HG03354 (cell line): ENCODE results near the gene ZNF695.
"Not testable (repeated sequence)": the region's sequence is repeated elsewhere in the genome, so short reads cannot be mapped to it uniquely, and the experiment has no call there.

Source experiments
- ATAC-seq: cut with Tn5 transposase; IDR thresholded peaks from one replicate; pipeline ENCODE4 v1.9.1; 2021; ENCODE audit warnings: mild to moderate bottlenecking; ENCODE audit not compliant: unreplicated experiment, poor library complexity, severe bottlenecking

Gene ZNF695

GRCh38 chr1:247007511-247008405 is at the start of gene ZNF695:
ZNF695 (minus strand) TSS chr1:247008057; CDS start chr1:247007908, 149 bp downstream.
- peak; percentile 99 for ATAC-seq

- no peak for ATAC-seq
Measured at GRCh38 chr1:247056071-247056470, 48.2 kb upstream of the ZNF695 start.

- ATAC-seq = no peak
Measured at GRCh38 chr1:247054992-247055415, 47.1 kb upstream of the ZNF695 start.

- ATAC-seq = no peak
Measured at GRCh38 chr1:247047702-247048101, 39.8 kb upstream of the ZNF695 start.

- no peak for ATAC-seq
Measured at GRCh38 chr1:247047260-247047659, 39.4 kb upstream of the ZNF695 start.

- ATAC-seq = no peak
Measured at GRCh38 chr1:247043406-247043805, 35.5 kb upstream of the ZNF695 start.

- no peak for ATAC-seq
Measured at GRCh38 chr1:247037511-247038320, 29.9 kb upstream of the ZNF695 start.

- not testable (repeated sequence) for ATAC-seq
Measured at GRCh38 chr1:247032306-247032705, 24.4 kb upstream of the ZNF695 start.

- not testable (repeated sequence) for ATAC-seq
Measured at GRCh38 chr1:247024658-247025057, 16.8 kb upstream of the ZNF695 start.

- ATAC-seq = no peak
Measured at GRCh38 chr1:247013391-247013790, 5.5 kb upstream of the ZNF695 start.

- ATAC-seq = no peak
Measured at GRCh38 chr1:247008406-247008799, 546 bp upstream of the ZNF695 start.

GRCh38 chr1:247004081-247004480 is 3.8 kb downstream of the ZNF695 start:
- not testable (repeated sequence) for ATAC-seq

GRCh38 chr1:246989901-246990300 is 18.0 kb downstream of the ZNF695 start:
- ATAC-seq = no peak

- ATAC-seq = no peak
Measured at GRCh38 chr1:246988316-246988715, 19.5 kb downstream of the ZNF695 start.

- no peak for ATAC-seq
Measured at GRCh38 chr1:246987083-246987690, 20.7 kb downstream of the ZNF695 start.

GRCh38 chr1:246978785-246979184 is 29.1 kb downstream of the ZNF695 start:
- no peak for ATAC-seq

GRCh38 chr1:246978281-246978680 is 29.6 kb downstream of the ZNF695 start:
- no peak for ATAC-seq

- ATAC-seq = no peak
Measured at GRCh38 chr1:246971969-246972368, 35.9 kb downstream of the ZNF695 start.

- no peak for ATAC-seq
Measured at GRCh38 chr1:246971090-246971721, 36.7 kb downstream of the ZNF695 start.

GRCh38 chr1:246969621-246970020 is 38.2 kb downstream of the ZNF695 start:
- ATAC-seq = no peak
